ENCODE results near the gene NGFR.

DNA sequence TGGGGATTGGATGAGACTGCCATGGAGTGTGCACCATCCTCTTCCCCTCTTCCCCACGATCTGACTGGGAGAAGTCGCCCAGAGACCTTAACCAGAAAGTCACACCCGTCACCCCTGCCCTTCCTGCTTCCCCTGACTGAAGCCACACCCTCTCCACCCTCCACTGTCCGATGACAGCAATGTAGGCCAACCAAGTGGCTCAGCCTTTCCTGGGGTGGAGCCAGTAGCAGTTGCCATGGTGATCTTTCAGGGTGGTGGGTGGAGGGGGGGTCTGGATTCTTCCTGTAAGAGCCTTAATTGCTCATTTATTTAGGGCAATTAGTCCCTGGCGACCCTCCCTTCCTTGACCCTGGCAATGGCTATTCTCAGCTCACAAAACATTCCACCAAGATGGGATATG is 42.9 kb upstream of the NGFR start:
- TF ChIP-seq, protein P1, sequence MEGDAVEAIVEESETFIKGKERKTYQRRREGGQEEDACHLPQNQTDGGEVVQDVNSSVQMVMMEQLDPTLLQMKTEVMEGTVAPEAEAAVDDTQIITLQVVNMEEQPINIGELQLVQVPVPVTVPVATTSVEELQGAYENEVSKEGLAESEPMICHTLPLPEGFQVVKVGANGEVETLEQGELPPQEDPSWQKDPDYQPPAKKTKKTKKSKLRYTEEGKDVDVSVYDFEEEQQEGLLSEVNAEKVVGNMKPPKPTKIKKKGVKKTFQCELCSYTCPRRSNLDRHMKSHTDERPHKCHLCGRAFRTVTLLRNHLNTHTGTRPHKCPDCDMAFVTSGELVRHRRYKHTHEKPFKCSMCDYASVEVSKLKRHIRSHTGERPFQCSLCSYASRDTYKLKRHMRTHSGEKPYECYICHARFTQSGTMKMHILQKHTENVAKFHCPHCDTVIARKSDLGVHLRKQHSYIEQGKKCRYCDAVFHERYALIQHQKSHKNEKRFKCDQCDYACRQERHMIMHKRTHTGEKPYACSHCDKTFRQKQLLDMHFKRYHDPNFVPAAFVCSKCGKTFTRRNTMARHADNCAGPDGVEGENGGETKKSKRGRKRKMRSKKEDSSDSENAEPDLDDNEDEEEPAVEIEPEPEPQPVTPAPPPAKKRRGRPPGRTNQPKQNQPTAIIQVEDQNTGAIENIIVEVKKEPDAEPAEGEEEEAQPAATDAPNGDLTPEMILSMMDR (IDR thresholded peaks at IDR 0.05): no peak
- no peak for TF ChIP-seq JUN (CRISPR knock-in tag; IDR thresholded peaks at IDR 0.05)
- TF ChIP-seq, protein P2, sequence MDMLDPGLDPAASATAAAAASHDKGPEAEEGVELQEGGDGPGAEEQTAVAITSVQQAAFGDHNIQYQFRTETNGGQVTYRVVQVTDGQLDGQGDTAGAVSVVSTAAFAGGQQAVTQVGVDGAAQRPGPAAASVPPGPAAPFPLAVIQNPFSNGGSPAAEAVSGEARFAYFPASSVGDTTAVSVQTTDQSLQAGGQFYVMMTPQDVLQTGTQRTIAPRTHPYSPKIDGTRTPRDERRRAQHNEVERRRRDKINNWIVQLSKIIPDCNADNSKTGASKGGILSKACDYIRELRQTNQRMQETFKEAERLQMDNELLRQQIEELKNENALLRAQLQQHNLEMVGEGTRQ (CRISPR knock-in tag; IDR thresholded peaks at IDR 0.05): no peak

All from WTC11 (cell line).